ENCODE results near the gene PACSIN2. TPM values are rescaled to one million over a fixed set of nuclear protein-coding genes. Genes with fewer than 3 reads are reported as not detected.

Gene PACSIN2
- total RNA-seq, 1 experiment from 2014 or later, result 60.2 TPM

DNA sequence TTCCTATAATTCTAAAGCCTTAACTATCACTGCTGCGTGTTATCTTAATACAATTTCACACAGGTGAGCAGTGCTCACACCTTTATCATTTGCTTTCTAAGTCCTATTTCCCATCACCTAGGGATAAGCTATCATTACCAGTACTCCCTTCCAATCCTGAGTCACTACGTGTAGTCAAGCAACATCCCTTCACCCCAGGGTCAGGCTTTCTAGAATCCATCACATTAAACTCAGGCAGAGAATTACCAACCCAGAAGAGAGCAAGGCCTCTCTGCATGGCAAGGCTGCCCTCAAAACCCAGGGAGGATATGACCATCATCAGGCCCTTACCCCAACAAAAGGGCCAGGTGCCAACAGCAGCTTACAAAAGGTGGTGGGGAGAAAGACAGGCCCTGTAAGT, 9.8 kb downstream of the PACSIN2 start:
- H3K4me1 ChIP-seq (ENCODE audit: control insufficient read depth, insufficient read depth, low read length), result peaks cover 40% of the 10 kb centered on the region
- no peak overlapping the region for H3K4me3 ChIP-seq (ENCODE audit: low read depth in 2 of 2, low read length in 2 of 2)
- intact Hi-C loops (cut with micrococcal nuclease; ENCODE audit: unreplicated experiment), result no loop called here
- ChIA-PET POLR2A (interaction anchor here (1.2 kb wide), 1 partner anchor 10 kb away, joined by 10 read pairs; the partner anchor contains the start of gene PACSIN2), CTCF (no interaction called here)
- no peaks in the 10 kb centered on the region for H3K9me3 ChIP-seq (ENCODE audit: control insufficient read depth, insufficient read depth, low read depth, low read length)
- TF ChIP-seq TCF7L2 (IDR thresholded peaks at IDR 0.05; ENCODE audit: low read depth, low read length) (no peak), POLR2AphosphoS5 (IDR thresholded peaks at IDR 0.05; ENCODE audit: low read depth, low read length) (no peak), SIN3A (IDR thresholded peaks at IDR 0.05; ENCODE audit: borderline replicate concordance, insufficient read depth, low read depth, low read length) (no peak)
- TF ChIP-seq, protein P1, sequence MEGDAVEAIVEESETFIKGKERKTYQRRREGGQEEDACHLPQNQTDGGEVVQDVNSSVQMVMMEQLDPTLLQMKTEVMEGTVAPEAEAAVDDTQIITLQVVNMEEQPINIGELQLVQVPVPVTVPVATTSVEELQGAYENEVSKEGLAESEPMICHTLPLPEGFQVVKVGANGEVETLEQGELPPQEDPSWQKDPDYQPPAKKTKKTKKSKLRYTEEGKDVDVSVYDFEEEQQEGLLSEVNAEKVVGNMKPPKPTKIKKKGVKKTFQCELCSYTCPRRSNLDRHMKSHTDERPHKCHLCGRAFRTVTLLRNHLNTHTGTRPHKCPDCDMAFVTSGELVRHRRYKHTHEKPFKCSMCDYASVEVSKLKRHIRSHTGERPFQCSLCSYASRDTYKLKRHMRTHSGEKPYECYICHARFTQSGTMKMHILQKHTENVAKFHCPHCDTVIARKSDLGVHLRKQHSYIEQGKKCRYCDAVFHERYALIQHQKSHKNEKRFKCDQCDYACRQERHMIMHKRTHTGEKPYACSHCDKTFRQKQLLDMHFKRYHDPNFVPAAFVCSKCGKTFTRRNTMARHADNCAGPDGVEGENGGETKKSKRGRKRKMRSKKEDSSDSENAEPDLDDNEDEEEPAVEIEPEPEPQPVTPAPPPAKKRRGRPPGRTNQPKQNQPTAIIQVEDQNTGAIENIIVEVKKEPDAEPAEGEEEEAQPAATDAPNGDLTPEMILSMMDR (IDR thresholded peaks at IDR 0.05), result no peak
- TF ChIP-seq, protein P2, sequence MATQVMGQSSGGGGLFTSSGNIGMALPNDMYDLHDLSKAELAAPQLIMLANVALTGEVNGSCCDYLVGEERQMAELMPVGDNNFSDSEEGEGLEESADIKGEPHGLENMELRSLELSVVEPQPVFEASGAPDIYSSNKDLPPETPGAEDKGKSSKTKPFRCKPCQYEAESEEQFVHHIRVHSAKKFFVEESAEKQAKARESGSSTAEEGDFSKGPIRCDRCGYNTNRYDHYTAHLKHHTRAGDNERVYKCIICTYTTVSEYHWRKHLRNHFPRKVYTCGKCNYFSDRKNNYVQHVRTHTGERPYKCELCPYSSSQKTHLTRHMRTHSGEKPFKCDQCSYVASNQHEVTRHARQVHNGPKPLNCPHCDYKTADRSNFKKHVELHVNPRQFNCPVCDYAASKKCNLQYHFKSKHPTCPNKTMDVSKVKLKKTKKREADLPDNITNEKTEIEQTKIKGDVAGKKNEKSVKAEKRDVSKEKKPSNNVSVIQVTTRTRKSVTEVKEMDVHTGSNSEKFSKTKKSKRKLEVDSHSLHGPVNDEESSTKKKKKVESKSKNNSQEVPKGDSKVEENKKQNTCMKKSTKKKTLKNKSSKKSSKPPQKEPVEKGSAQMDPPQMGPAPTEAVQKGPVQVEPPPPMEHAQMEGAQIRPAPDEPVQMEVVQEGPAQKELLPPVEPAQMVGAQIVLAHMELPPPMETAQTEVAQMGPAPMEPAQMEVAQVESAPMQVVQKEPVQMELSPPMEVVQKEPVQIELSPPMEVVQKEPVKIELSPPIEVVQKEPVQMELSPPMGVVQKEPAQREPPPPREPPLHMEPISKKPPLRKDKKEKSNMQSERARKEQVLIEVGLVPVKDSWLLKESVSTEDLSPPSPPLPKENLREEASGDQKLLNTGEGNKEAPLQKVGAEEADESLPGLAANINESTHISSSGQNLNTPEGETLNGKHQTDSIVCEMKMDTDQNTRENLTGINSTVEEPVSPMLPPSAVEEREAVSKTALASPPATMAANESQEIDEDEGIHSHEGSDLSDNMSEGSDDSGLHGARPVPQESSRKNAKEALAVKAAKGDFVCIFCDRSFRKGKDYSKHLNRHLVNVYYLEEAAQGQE (IDR thresholded peaks at IDR 0.05; ENCODE audit: insufficient read depth in 1 of 2, low read depth in 2 of 2, low read length in 1 of 2), result no peak
- no peaks in the 10 kb centered on the region for H3K36me3 ChIP-seq (ENCODE audit: control insufficient read depth, insufficient read depth, low read length)
- BruUV-seq (replicated peaks), result no TSS peak
- in situ Hi-C loops (cut with HindIII; ENCODE audit: low pct_unique_long_range_greater_than_20kb, low sequenced_read_pairs), result no loop called here
- no peak overlapping the region for H3K27ac ChIP-seq (ENCODE audit: low read length)
- DNase-seq (ENCODE audit: low read depth, low spot score) (no peak), ATAC-seq (no peak)
- no peaks in the 10 kb centered on the region for H3K27me3 ChIP-seq (ENCODE audit: control insufficient read depth, insufficient read depth, low read length)

DNA sequence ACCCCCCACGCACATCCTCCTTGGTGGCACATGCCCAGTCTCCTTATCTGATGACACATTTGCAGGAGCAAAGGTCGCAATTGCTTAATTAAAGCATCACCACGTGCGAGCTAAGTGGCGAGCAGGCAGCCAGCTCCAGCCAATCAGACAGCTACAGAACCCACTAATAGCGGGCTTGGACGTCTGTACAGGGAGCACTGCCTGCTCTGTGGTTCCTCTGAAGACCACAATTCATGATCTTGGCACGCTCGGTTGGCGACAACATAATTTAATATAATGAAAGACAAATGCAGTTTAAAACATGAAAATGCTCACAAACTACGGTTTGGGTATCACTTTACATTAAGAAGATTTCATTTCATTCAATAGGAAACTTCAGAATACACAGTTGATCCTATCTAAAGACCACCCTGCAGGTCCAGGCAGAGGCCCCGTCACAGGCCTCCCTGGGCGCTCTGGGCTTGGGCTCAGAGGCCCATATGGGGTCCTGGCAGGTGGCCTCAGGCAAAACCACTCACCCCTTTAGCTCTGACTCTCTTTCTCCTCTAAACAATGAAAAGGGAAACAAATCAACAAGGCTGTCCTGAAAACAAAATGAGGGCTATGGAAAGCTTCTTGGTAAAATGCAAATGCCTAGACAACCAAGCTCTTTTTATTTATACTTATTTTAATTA, 10.4 kb downstream of the PACSIN2 start:
- Histone ChIP-seq H3K36me3 (ENCODE audit: control insufficient read depth, insufficient read depth, low read length) (no peaks in the 10 kb centered on the region), H3K4me1 (ENCODE audit: control insufficient read depth, insufficient read depth, low read length) (peaks cover 39% of the 10 kb centered on the region), H3K9me3 (ENCODE audit: control insufficient read depth, insufficient read depth, low read depth, low read length) (no peaks in the 10 kb centered on the region), H3K27ac (ENCODE audit: low read length) (no peak overlapping the region), H3K27me3 (ENCODE audit: control insufficient read depth, insufficient read depth, low read length) (no peaks in the 10 kb centered on the region), H3K4me3 (ENCODE audit: low read depth in 2 of 2, low read length in 2 of 2) (no peak overlapping the region)
- ChIA-PET POLR2A (interaction anchor here (1.2 kb wide), 1 partner anchor 11 kb away, joined by 10 read pairs; the partner anchor contains the start of gene PACSIN2), CTCF (no interaction called here)
- intact Hi-C loops (cut with micrococcal nuclease; ENCODE audit: unreplicated experiment) (no loop called here), in situ Hi-C loops (cut with HindIII; ENCODE audit: low pct_unique_long_range_greater_than_20kb, low sequenced_read_pairs) (no loop called here)
- TF ChIP-seq SIN3A (IDR thresholded peaks at IDR 0.05; ENCODE audit: borderline replicate concordance, insufficient read depth, low read depth, low read length) (no peak), POLR2AphosphoS5 (IDR thresholded peaks at IDR 0.05; ENCODE audit: low read depth, low read length) (no peak), TCF7L2 (IDR thresholded peaks at IDR 0.05; ENCODE audit: low read depth, low read length) (no peak)
- TF ChIP-seq, protein P2 (IDR thresholded peaks at IDR 0.05; ENCODE audit: insufficient read depth in 1 of 2, low read depth in 2 of 2, low read length in 1 of 2), result no peak
- TF ChIP-seq, protein P1 (IDR thresholded peaks at IDR 0.05), result no peak
- no peak for DNase-seq (ENCODE audit: low read depth, low spot score)
- ATAC-seq, result no peak
- no TSS peak for BruUV-seq (replicated peaks)
